Astrocyte of the spinal cord (primary cell): ENCODE data around the gene RNF222.
"Not testable (repeated sequence)": the region's sequence is repeated elsewhere in the genome, so short reads cannot be mapped to it uniquely, and the experiment has no call there.

Source experiments
- DNase-seq: peaks from one replicate; pipeline ENCODE4 v3.0.0; 2011; ENCODE audit warnings: low read depth, low spot score
- H3K4me3 ChIP-seq: 2 replicates; pipeline ENCODE4 v1.5.1; 2011; ENCODE audit warnings: low read depth, mild to moderate bottlenecking, low read length, moderate library complexity
- in situ Hi-C: cut with HindIII; loops from 2 replicates; pipeline ENCODE4 v1.10.0; 2017; ENCODE audit warnings: low sequenced_read_pairs
- TF ChIP-seq, protein P1 (sequence below): IDR thresholded peaks from 2 replicates; pipeline ENCODE4 v1.5.1; 2012; ENCODE audit warnings: low read depth, mild to moderate bottlenecking, low read length, inconsistent platforms

Gene RNF222

DNA sequence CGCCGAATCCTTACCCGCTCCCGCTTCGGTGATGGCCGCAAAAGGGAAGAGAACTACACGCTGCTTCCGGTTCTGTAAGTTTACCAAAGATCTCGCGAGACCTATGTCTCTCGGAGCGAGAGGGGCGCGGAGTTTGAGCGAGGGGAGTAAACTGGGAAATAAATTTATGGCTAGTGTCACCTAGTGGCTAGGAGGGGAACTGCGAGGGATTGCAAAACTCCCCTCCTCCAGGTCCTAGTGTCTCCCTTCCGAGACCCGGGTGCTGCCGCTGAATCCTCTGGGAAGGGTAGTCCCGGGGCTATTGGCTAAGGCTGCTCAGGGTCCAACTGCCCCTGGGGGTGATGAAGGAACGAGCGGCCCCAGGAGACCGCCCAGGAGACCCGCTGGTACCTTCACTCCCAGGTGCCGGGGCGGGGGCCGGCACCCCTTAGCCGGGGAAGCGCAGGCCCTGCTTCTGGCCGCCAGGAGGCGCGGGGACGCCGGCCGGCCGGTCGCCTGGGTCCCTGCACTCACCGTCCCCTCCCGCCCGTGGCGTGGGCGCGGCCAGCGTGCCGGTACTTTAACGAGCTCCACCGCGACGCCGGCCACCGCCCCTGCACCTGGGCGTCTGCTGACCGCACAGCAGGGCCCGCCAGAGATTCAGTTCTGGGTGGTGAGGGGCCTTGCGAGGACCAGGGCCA is 14.3 kb downstream of the RNF222 start, which contains the start of gene RPL26:
TSS of gene RPL26 (minus strand) at position 51 of the 680 bp plus-strand sequence. CDS start 883 bp downstream, outside the sequence.
- in situ Hi-C loops: no loop called here
- TF ChIP-seq, protein P1, sequence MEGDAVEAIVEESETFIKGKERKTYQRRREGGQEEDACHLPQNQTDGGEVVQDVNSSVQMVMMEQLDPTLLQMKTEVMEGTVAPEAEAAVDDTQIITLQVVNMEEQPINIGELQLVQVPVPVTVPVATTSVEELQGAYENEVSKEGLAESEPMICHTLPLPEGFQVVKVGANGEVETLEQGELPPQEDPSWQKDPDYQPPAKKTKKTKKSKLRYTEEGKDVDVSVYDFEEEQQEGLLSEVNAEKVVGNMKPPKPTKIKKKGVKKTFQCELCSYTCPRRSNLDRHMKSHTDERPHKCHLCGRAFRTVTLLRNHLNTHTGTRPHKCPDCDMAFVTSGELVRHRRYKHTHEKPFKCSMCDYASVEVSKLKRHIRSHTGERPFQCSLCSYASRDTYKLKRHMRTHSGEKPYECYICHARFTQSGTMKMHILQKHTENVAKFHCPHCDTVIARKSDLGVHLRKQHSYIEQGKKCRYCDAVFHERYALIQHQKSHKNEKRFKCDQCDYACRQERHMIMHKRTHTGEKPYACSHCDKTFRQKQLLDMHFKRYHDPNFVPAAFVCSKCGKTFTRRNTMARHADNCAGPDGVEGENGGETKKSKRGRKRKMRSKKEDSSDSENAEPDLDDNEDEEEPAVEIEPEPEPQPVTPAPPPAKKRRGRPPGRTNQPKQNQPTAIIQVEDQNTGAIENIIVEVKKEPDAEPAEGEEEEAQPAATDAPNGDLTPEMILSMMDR: peak; percentile 83
- H3K4me3 ChIP-seq: peak within 1 kb of the TSS; percentile 72
- DNase-seq: peak; percentile 99

- H3K4me3 ChIP-seq: peak overlapping the region; percentile 72
- in situ Hi-C loops: no loop called here
- TF ChIP-seq, protein P1: no peak
- no peak for DNase-seq
Observed at GRCh38 chr17:8382880-8383142, 14.8 kb downstream of the RNF222 start.

- TF ChIP-seq, protein P1: no peak
- DNase-seq: peak; percentile 22
- in situ Hi-C loops: no loop called here
- H3K4me3 ChIP-seq: peak overlapping the region; percentile 72
Observed at GRCh38 chr17:8382052-8382879, 15.4 kb downstream of the RNF222 start.

DNA sequence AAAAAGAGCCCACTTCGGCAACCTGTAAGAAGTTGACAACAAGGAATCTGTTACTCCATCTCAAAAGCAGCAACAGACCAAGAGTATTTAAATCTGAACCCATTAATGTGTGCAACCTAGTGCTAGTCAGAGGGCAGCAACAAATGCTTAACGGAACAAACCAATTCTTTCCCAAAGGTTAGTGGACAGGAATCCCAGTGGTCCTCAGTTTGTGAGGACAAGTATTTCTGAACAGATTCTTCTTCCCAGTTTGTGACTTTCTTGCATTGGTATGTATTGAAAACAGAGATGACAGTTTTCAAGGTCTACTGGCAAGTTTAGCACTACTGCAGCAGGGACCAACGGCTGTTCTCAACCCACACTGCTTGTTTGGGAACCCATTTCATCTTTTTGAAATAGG is 17.6 kb downstream of the RNF222 start:
- TF ChIP-seq, protein P1: no peak
- H3K4me3 ChIP-seq: no peak overlapping the region
- no peak for DNase-seq
- in situ Hi-C loops: no loop called here

GRCh38 chr17:8378117-8378516 is 19.5 kb downstream of the RNF222 start:
- DNase-seq, in situ Hi-C loops, H3K4me3 ChIP-seq: not testable (repeated sequence)

DNA sequence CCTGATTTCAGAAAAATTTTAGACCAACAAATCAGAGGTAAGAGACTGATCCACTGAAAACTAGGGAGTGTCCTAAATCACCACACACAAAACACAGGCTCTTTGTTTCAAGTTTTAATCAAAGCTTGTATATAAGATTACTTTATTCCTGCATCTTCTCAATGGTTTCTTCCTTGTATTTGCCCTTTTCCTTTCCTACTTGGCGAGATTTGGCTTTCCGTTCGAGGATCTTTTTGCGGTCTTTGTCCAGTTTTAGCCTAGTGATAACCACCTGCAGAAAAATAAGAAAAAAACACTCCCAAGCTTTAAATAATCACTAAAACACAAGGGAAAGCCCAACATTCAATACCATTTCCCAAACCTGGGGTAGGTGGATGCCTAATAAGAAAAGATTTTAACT is 20.2 kb downstream of the RNF222 start:
- DNase-seq: no peak
- in situ Hi-C loops: no loop called here
- TF ChIP-seq, protein P1: no peak
- H3K4me3 ChIP-seq: no peak overlapping the region
